Sigmoid colon (tissue), 7 donors: ENCODE results near the gene ST6GALNAC2. TPM values are rescaled to one million over a fixed set of nuclear protein-coding genes. Genes with fewer than 3 reads are reported as not detected.

Experiments
- DNase-seq: peaks from one replicate; pipeline ENCODE4 v3.0.0-alpha.2; 2019
- H3K27ac ChIP-seq, 4 donors: fragments of 200-600 bp; sonication (generic); one replicate each; pipeline ENCODE4 v1.5.1; 2016 to 2019; ENCODE audit warnings: mild to moderate bottlenecking in 1 of 4
- H3K27me3 ChIP-seq, 3 donors: fragments of 200-600 bp; sonication (generic); one replicate each; pipeline ENCODE4 v1.5.1; 2019; ENCODE audit warnings: mild to moderate bottlenecking in 1 of 3
- H3K36me3 ChIP-seq, 4 donors: fragments of 200-600 bp; sonication (generic); one replicate each; pipeline ENCODE4 v1.5.1; 2016 to 2019
- H3K4me1 ChIP-seq, 4 donors: fragments of 200-600 bp; sonication (generic); one replicate each; pipeline ENCODE4 v1.5.1; 2017 to 2019
- H3K4me3 ChIP-seq, 4 donors: fragments of 200-600 bp; sonication (generic); one replicate each; pipeline ENCODE4 v1.5.1; 2017 to 2019; ENCODE audit warnings: mild to moderate bottlenecking in 2 of 4, moderate library complexity in 1 of 4
- H3K9me3 ChIP-seq, 4 donors: fragments of 200-600 bp in 3 of 4; sonication (generic) in 3 of 4; one replicate each; pipeline versions ENCODE4 v1.5.1 to v1.6.1; 2013 to 2019
- CTCF ChIP-seq, 4 experiments: fragments of 450-650 bp in 3 of 4; fragments of 200-600 bp in 1 of 4; IDR thresholded peaks; one replicate each; pipeline ENCODE4 v1.5.1; 2016 to 2019; ENCODE audit warnings: antibody characterized with exemption in 4 of 4, mild to moderate bottlenecking in 3 of 4, moderate library complexity in 2 of 4
- EP300 ChIP-seq, 4 donors: sonication (generic); formaldehyde crosslinking; IDR thresholded peaks; one replicate each; pipeline ENCODE4 v1.6.1; 2017; ENCODE audit warnings: antibody characterized with exemption in 4 of 4
- POLR2A ChIP-seq, 2 donors: fragments of 450-650 bp; IDR thresholded peaks; one replicate each; pipeline ENCODE4 v1.6.1; 2016; ENCODE audit warnings: antibody characterized with exemption in 2 of 2, mild to moderate bottlenecking in 2 of 2, moderate library complexity in 2 of 2
- POLR2AphosphoS5 ChIP-seq, 4 donors: sonication (generic); formaldehyde crosslinking; IDR thresholded peaks; one replicate each; pipeline ENCODE4 v1.6.1; 2017; ENCODE audit warnings: antibody characterized with exemption in 4 of 4
- WGBS, 2 donors: extraction: QIAGEN DNeasy Blood & Tissue Kit; methylation state at CpG; one replicate each; pipeline ENCODE4 v1.1.7; 2013; 5-methylcytosine and 5-hydroxymethylcytosine counted together
- intact Hi-C: fragments of 100-400 bp; cut with DNase I; formaldehyde crosslinking; loops from one replicate; pipeline ENCODE4 v1.15.1; 2023
- polyA plus RNA-seq, 3 donors: library from polyadenylated mRNA; stranded (reverse); fragments of 200-250 nt; gene quantifications; one replicate each; pipeline ENCODE4 v1.2.3, GENCODE V29; 2013
- total RNA-seq, 4 donors: library from RNA; depleted of rRNA; stranded (reverse); fragments of >200 nt; gene quantifications; one replicate each; pipeline ENCODE4 v1.1.0, GENCODE V29; 2016
- donor health status: healthy with polysubstance abuse.
- donor health status: Bipolar disorder and iron deficiency.
- donor health status: healthy.

Gene ST6GALNAC2
- total and polyA plus RNA-seq, 7 donors = 3.3 to 16.4 (median 5.4) TPM

GRCh38 chr17:76578376-76578775 is 7.3 kb downstream of the ST6GALNAC2 start:
- 26 to 72% methylated on average over 5 of the region's 5 CpGs for WGBS, 2 donors
- TF ChIP-seq POLR2AphosphoS5 (IDR thresholded peaks at IDR 0.05) = no peak
- no peak for TF ChIP-seq CTCF (IDR thresholded peaks at IDR 0.05)
- TF ChIP-seq EP300 (IDR thresholded peaks at IDR 0.05) = no peak
- TF ChIP-seq POLR2A (IDR thresholded peaks at IDR 0.05) = no peak
- no peak overlapping the region for H3K27ac ChIP-seq
- H3K27me3 ChIP-seq = no peaks in the 10 kb centered on the region
- DNase-seq = no peak
- H3K36me3 ChIP-seq = no peaks in the 10 kb centered on the region
- H3K4me3 ChIP-seq = no peak overlapping the region
- intact Hi-C loops = no loop called here
- no peaks in the 10 kb centered on the region for H3K4me1 ChIP-seq
- no peaks in the 10 kb centered on the region for H3K9me3 ChIP-seq

DNA sequence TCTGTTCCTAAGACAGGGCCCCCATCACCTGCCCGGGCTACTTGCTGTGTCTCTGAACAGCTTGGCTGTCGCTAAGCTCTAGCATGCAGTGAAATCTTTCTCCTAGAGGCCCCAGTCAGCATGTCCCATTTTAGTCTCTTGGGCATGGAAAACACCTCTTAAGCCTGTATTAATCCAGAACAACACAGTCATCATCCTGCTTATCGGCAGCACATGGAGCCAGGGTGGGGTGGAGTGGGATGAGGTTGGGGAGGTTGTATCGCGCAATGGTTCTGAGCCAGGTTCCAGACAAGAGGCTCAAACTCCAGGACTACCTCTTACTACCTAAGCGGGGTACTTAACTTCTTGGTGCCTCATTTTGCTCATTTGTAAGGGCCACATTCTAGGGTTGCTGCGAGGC is 7.8 kb downstream of the ST6GALNAC2 start:
- no peaks in the 10 kb centered on the region for H3K9me3 ChIP-seq
- no peak overlapping the region for H3K4me3 ChIP-seq
- TF ChIP-seq EP300 (IDR thresholded peaks at IDR 0.05) (no peak), POLR2AphosphoS5 (IDR thresholded peaks at IDR 0.05) (no peak), POLR2A (IDR thresholded peaks at IDR 0.05) (no peak), CTCF (IDR thresholded peaks at IDR 0.05) (no peak)
- H3K4me1 ChIP-seq = no peaks in the 10 kb centered on the region
- H3K27me3 ChIP-seq = no peaks in the 10 kb centered on the region
- H3K27ac ChIP-seq = no peak overlapping the region
- WGBS, 2 donors = 93 to 96% methylated on average over 7 of the region's 7 CpGs
- H3K36me3 ChIP-seq = no peaks in the 10 kb centered on the region
- no peak for DNase-seq
- intact Hi-C loops = no loop called here

GRCh38 chr17:76576189-76576588 is 9.5 kb downstream of the ST6GALNAC2 start:
- Histone ChIP-seq H3K27me3 (no peaks in the 10 kb centered on the region), H3K27ac (no peak overlapping the region), H3K4me3 (no peak overlapping the region), H3K4me1 (no peaks in the 10 kb centered on the region), H3K9me3 (no peaks in the 10 kb centered on the region), H3K36me3 (no peaks in the 10 kb centered on the region)
- intact Hi-C loops = no loop called here
- WGBS, 2 donors = 89 to 93% methylated on average over 9 of the region's 9 CpGs
- TF ChIP-seq CTCF (IDR thresholded peaks at IDR 0.05) (no peak), POLR2AphosphoS5 (IDR thresholded peaks at IDR 0.05) (no peak), POLR2A (IDR thresholded peaks at IDR 0.05) (no peak), EP300 (IDR thresholded peaks at IDR 0.05) (no peak)
- no peak for DNase-seq

GRCh38 chr17:76575570-76575969 is 10.1 kb downstream of the ST6GALNAC2 start:
- no peaks in the 10 kb centered on the region for H3K4me1 ChIP-seq
- intact Hi-C loops = no loop called here
- WGBS, 2 donors = 74 to 76% methylated on average over 5 of the region's 5 CpGs
- DNase-seq = no peak
- H3K36me3 ChIP-seq = no peaks in the 10 kb centered on the region
- no peaks in the 10 kb centered on the region for H3K27me3 ChIP-seq
- no peaks in the 10 kb centered on the region for H3K9me3 ChIP-seq
- H3K4me3 ChIP-seq = no peak overlapping the region
- H3K27ac ChIP-seq = peak overlapping the region in 3 of 4 donors; percentile 47 to 65 (median 55)
- TF ChIP-seq CTCF (IDR thresholded peaks at IDR 0.05) (no peak), POLR2AphosphoS5 (IDR thresholded peaks at IDR 0.05) (peak in 3 of 4 donors; percentile 6 to 37 (median 25))

DNA sequence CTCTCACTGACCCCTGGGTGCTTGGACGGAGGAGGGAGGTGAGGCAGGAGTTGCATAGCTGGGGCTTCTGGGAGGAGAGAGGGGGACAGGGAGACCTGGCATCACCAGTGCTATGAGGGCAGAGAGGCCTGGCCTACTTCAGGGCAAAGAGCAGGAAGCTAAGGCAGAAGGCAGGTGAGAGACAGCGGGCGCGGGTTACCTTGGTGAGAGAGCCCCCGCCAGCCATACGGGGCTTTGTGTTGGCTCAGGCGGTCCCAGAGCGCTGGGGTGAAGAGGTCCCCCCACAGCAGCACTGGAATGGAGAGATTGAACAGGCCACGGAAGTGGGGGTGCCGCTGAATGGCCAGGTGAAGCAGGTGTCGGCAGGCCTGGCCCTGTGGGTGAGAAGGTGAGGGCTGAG is 11.5 kb downstream of the ST6GALNAC2 start:
- no peak overlapping the region for H3K27ac ChIP-seq
- intact Hi-C loops = no loop called here
- WGBS, 2 donors = 91 to 94% methylated on average over 11 of the region's 11 CpGs
- no peak for TF ChIP-seq POLR2A (IDR thresholded peaks at IDR 0.05)
- TF ChIP-seq CTCF (IDR thresholded peaks at IDR 0.05) = no peak
- TF ChIP-seq EP300 (IDR thresholded peaks at IDR 0.05) = no peak
- TF ChIP-seq POLR2AphosphoS5 (IDR thresholded peaks at IDR 0.05) = no peak
- H3K27me3 ChIP-seq = no peaks in the 10 kb centered on the region
- no peak for DNase-seq
- H3K9me3 ChIP-seq = no peaks in the 10 kb centered on the region
- H3K36me3 ChIP-seq = no peaks in the 10 kb centered on the region
- H3K4me1 ChIP-seq = no peaks in the 10 kb centered on the region
- no peak overlapping the region for H3K4me3 ChIP-seq
